GM23338 (cell line): ENCODE data around the gene CAP1. TPM values are rescaled to one million over a fixed set of nuclear protein-coding genes. Genes with fewer than 3 reads are reported as not detected.

ENCODE experiments used
- REST ChIP-seq: IDR thresholded peaks from one replicate; pipeline ENCODE4 v1.6.1; 2018; ENCODE audit warnings: antibody characterized with exemption; ENCODE audit not compliant: unreplicated experiment
- ZNF462 ChIP-seq: fragments of 250-450 bp; sonication (Bioruptor Pico); IDR thresholded peaks from 2 replicates; pipeline ENCODE4 v1.5.0; 2020; ENCODE audit warnings: mild to moderate bottlenecking, moderate library complexity
- polyA plus RNA-seq: library from polyadenylated mRNA; unstranded; fragments of >200 nt; fragmentation: Nextera tagmentation; extraction: Ambion mirVana; gene quantifications from 2 replicates; pipeline ENCODE4 v1.2.1, GENCODE V29; 2016
- total RNA-seq: library from RNA; depleted of rRNA; stranded (reverse); fragments of >200 nt; shearing (Covaris generic); gene quantifications from 2 replicates; pipeline ENCODE4 v1.2.3, GENCODE V29; 2014; rRNA removed

CAP1 gene
- total and polyA plus RNA-seq, 2 experiments from 2014 or later = 133 to 254 TPM

- no peak for TF ChIP-seq ZNF462 (CRISPR knock-in tag)
- TF ChIP-seq REST = no peak
Observed at GRCh38 chr1:40120128-40120527, 79.6 kb downstream of the CAP1 start (continued).

Other genes starting within 250 kb of the CAP1 start
- gene TRIT1, start 157.2 kb upstream of the CAP1 start, total RNA-seq = 31.0 and 31.8 TPM in 2 replicates
- gene TRIT1, start 157.2 kb upstream of the CAP1 start, polyA plus RNA-seq = 19.4 and 24.3 TPM in 2 replicates
- gene MYCL, start 138.8 kb upstream of the CAP1 start, total RNA-seq = 38.8 and 41.1 TPM in 2 replicates
- 8.2 and 9.1 TPM in 2 replicates for gene MYCL, start 138.8 kb upstream of the CAP1 start, polyA plus RNA-seq
- gene MFSD2A, start 85.6 kb upstream of the CAP1 start, total RNA-seq = 22.1 and 23.9 TPM in 2 replicates
- gene MFSD2A, start 85.6 kb upstream of the CAP1 start, polyA plus RNA-seq = 16.1 and 17.9 TPM in 2 replicates
- gene PPT1, start 56.5 kb downstream of the CAP1 start, total RNA-seq = 202 and 234 TPM in 2 replicates
- 59.4 and 67.4 TPM in 2 replicates for gene PPT1, start 56.5 kb downstream of the CAP1 start, polyA plus RNA-seq
- 21.1 and 22.2 TPM in 2 replicates for gene RLF, start 120.7 kb downstream of the CAP1 start, total RNA-seq
- 4.4 and 6.6 TPM in 2 replicates for gene RLF, start 120.7 kb downstream of the CAP1 start, polyA plus RNA-seq
- not detected in 2 replicates for gene TMCO2, start 207.2 kb downstream of the CAP1 start, total RNA-seq
- gene TMCO2, start 207.2 kb downstream of the CAP1 start, polyA plus RNA-seq = not detected in 2 replicates
- 51.2 and 76.0 TPM in 2 replicates for gene ZMPSTE24, start 217.5 kb downstream of the CAP1 start, total RNA-seq
- 22.3 and 23.1 TPM in 2 replicates for gene ZMPSTE24, start 217.5 kb downstream of the CAP1 start, polyA plus RNA-seq